ENCODE results near the gene CIB4.

CIB4 gene

GRCh38 chr2:26540961-26541360 is 100.2 kb downstream of the CIB4 start:
- H3K9ac ChIP-seq: no peak overlapping the region
- H3K27me3 ChIP-seq (ENCODE audit: control insufficient read depth, insufficient read depth, low read length): no peaks in the 10 kb centered on the region
- no peaks in the 10 kb centered on the region for H3K36me3 ChIP-seq (ENCODE audit: control insufficient read depth, insufficient read depth, low read length)
- no peak overlapping the region for H3K4me2 ChIP-seq (ENCODE audit: low read length)
- H3K79me2 ChIP-seq: no peaks in the 10 kb centered on the region
- H3K9me3 ChIP-seq (ENCODE audit: control insufficient read depth, low read length): no peaks in the 10 kb centered on the region
- H3K27ac ChIP-seq: no peak overlapping the region
- no peaks in the 10 kb centered on the region for H3K4me1 ChIP-seq
- H2AFZ ChIP-seq: no peak overlapping the region
- no peak for TF ChIP-seq CTCF (IDR thresholded peaks at IDR 0.05)
- H3K4me3 ChIP-seq (ENCODE audit: low read depth, low read length): no peak overlapping the region

GRCh38 chr2:26540306-26540705 is 100.9 kb downstream of the CIB4 start:
- H3K36me3 ChIP-seq (ENCODE audit: control insufficient read depth, insufficient read depth, low read length): no peaks in the 10 kb centered on the region
- no peaks in the 10 kb centered on the region for H3K9me3 ChIP-seq (ENCODE audit: control insufficient read depth, low read length)
- no peak overlapping the region for H2AFZ ChIP-seq
- H3K27me3 ChIP-seq (ENCODE audit: control insufficient read depth, insufficient read depth, low read length): no peaks in the 10 kb centered on the region
- no peak for TF ChIP-seq CTCF (IDR thresholded peaks at IDR 0.05)
- H3K4me3 ChIP-seq (ENCODE audit: low read depth, low read length): no peak overlapping the region
- H3K79me2 ChIP-seq: no peaks in the 10 kb centered on the region
- H3K27ac ChIP-seq: no peak overlapping the region
- no peak overlapping the region for H3K9ac ChIP-seq
- H3K4me2 ChIP-seq (ENCODE audit: low read length): no peak overlapping the region
- H3K4me1 ChIP-seq: no peaks in the 10 kb centered on the region

GRCh38 chr2:26537826-26538475 is 103.2 kb downstream of the CIB4 start:
- H3K9ac ChIP-seq: no peak overlapping the region
- no peak for TF ChIP-seq CTCF (IDR thresholded peaks at IDR 0.05)
- H3K9me3 ChIP-seq (ENCODE audit: control insufficient read depth, low read length): no peaks in the 10 kb centered on the region
- H3K27me3 ChIP-seq (ENCODE audit: control insufficient read depth, insufficient read depth, low read length): no peaks in the 10 kb centered on the region
- no peak overlapping the region for H3K4me3 ChIP-seq (ENCODE audit: low read depth, low read length)
- H3K4me2 ChIP-seq (ENCODE audit: low read length): no peak overlapping the region
- H3K79me2 ChIP-seq: no peaks in the 10 kb centered on the region
- no peaks in the 10 kb centered on the region for H3K36me3 ChIP-seq (ENCODE audit: control insufficient read depth, insufficient read depth, low read length)
- no peaks in the 10 kb centered on the region for H3K4me1 ChIP-seq
- no peak overlapping the region for H3K27ac ChIP-seq
- no peak overlapping the region for H2AFZ ChIP-seq

GRCh38 chr2:26537069-26537825 is 103.9 kb downstream of the CIB4 start:
- Histone ChIP-seq H3K9ac (no peak overlapping the region), H3K4me1 (peaks cover 3% of the 10 kb centered on the region), H2AFZ (no peak overlapping the region), H3K4me2 (ENCODE audit: low read length) (no peak overlapping the region), H3K79me2 (no peaks in the 10 kb centered on the region), H3K36me3 (ENCODE audit: control insufficient read depth, insufficient read depth, low read length) (no peaks in the 10 kb centered on the region), H3K27me3 (ENCODE audit: control insufficient read depth, insufficient read depth, low read length) (no peaks in the 10 kb centered on the region), H3K9me3 (ENCODE audit: control insufficient read depth, low read length) (no peaks in the 10 kb centered on the region), H3K27ac (no peak overlapping the region), H3K4me3 (ENCODE audit: low read depth, low read length) (no peak overlapping the region)
- no peak for TF ChIP-seq CTCF (IDR thresholded peaks at IDR 0.05)

All from parathyroid adenoma (tissue), 2 donors.